Activated CD8-positive, alpha-beta T cell treated with anti-CD3 and anti-CD28 coated beads, Interleukin-2, amount 10 ng/mL, durations not matched to agents 7 days and 5 days (primary cell): ENCODE data around the gene MPIG6B. TPM values are rescaled to one million over a fixed set of nuclear protein-coding genes. Genes with fewer than 3 reads are reported as not detected.
A peak's percentile ranks its signal among the peaks of the same experiment; 100 is the strongest.

ENCODE experiments used
- ATAC-seq: fragments of 150-1000 bp; cut with Tn5 transposase; one replicate; pipeline ENCODE4 v1.10.0; 2021; ENCODE audit warnings: moderate library complexity
- CTCF ChIA-PET: fragments of 350-600 bp; sonication (Branson Sonifier 250); formaldehyde crosslinking; loops from one replicate; lab custom pipeline; 2021; ENCODE audit warnings: antibody characterized with exemption; lab: Charles Lee
- POLR2A ChIA-PET: fragments of 350-600 bp; sonication (Branson Sonifier 250); formaldehyde crosslinking; loops from one replicate; lab custom pipeline; 2021; ENCODE audit warnings: antibody characterized with exemption; lab: Charles Lee
- DNase-seq: peaks from one replicate; pipeline ENCODE4 v3.0.0-alpha.2; 2020
- H3K27ac Mint-ChIP-seq: one replicate; pipeline ENCODE4 v1.8.0; 2021; ENCODE audit warnings: mild to moderate bottlenecking, mixed read lengths
- H3K27me3 Mint-ChIP-seq: one replicate; pipeline ENCODE4 v1.8.0; 2021; ENCODE audit warnings: low read depth, mixed read lengths
- H3K36me3 Mint-ChIP-seq: one replicate; pipeline ENCODE4 v1.8.0; 2021; ENCODE audit warnings: low read depth, mixed read lengths
- H3K4me1 Mint-ChIP-seq: one replicate; pipeline ENCODE4 v1.8.0; 2021; ENCODE audit warnings: low read depth, mixed read lengths
- H3K4me3 Mint-ChIP-seq: one replicate; pipeline ENCODE4 v1.8.0; 2021; ENCODE audit warnings: mild to moderate bottlenecking, mixed read lengths
- H3K9me3 Mint-ChIP-seq: one replicate; pipeline ENCODE4 v1.8.0; 2022; ENCODE audit warnings: mixed read lengths; ENCODE audit not compliant: insufficient read depth
- total RNA-seq, 2 experiments: library from RNA; stranded (reverse); gene quantifications; one replicate each; pipeline ENCODE4 v1.2.3, GENCODE V29; 2021

MPIG6B gene
- total RNA-seq, 2 experiments from 2014 or later: 0.71 to 0.91 TPM

DNA sequence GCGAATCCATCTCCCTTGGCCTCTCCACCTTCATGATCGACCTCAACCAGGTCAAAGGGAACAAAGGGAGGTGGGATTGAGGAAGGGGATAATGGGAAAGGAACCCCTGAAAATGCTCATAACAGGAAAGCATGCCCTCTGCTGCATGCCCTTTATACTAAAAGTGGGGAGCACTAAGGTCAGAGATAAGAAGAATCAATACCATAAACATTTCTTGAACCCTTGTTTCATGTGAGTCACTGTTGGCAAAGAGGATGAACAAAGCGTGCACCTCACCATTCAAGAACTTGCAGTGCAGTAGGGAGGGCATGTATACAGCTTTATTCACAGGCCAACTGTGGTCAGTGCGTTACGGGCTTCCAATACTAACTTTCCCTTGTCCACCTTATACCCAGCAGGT lies 37.6 kb downstream of the MPIG6B start:
- Mint-ChIP-seq H3K27ac (peak overlapping the region; percentile 44), H3K4me3 (no peak overlapping the region), H3K4me1 (peaks cover 12% of the 10 kb centered on the region), H3K27me3 (no peaks in the 10 kb centered on the region), H3K36me3 (peaks cover 47% of the 10 kb centered on the region), H3K9me3 (no peaks in the 10 kb centered on the region)
- ATAC-seq (no peak), DNase-seq (no peak)
- ChIA-PET CTCF (interaction anchor here (1.4 to 4.6 kb wide), 2 partner anchors 9 to 70 kb away, joined by 4 to 25 read pairs; no protein-coding TSS in a partner anchor), POLR2A (interaction anchor here (0.5 kb wide), 1 partner anchor 22 kb away, joined by 4 read pairs; no protein-coding TSS in a partner anchor)

DNA sequence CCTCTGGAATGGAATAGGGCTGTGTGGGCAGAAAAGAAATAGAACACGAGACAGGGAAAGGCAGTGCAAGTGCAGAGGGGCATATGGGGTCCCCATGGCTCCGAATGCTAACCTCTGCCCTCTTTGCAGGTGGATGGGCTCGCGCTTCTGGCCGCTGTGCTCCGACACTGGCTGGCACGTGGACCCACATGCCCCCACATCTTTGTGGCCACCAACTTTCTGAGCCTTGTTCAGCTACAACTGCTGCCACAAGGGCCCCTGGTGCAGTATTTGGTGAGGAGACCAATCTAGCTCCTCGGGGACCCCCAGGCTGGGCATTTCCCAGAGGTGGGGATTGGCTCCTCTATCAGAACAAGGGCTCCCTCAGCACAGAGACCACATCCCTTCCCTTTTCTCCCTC lies 38.2 kb downstream of the MPIG6B start:
- ATAC-seq: no peak
- CTCF ChIA-PET: interaction anchor here (1.4 to 4.6 kb wide), 2 partner anchors 8 to 69 kb away, joined by 4 to 25 read pairs; no protein-coding TSS in a partner anchor

DNA sequence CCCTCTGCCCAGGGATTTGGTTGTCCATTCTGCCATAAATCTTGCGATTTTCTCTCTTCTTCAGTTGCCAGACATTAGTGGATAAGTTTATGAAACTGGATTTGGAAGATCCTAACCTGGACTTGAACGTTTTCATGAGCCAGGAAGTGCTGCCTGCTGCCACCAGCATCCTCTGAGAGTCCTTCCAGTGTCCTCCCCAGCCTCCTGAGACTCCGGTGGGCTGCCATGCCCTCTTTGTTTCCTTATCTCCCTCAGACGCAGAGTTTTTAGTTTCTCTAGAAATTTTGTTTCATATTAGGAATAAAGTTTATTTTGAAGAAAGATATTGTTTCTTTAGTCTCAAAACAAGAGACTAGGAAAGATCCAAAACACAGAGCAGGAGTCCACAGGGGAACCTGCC lies 39.2 kb downstream of the MPIG6B start, which contains the start of gene SAPCD1:
SAPCD1 (plus strand) TSS at position 301 of the 400 bp plus-strand sequence. CDS start 399 bp downstream, outside the sequence.
- Mint-ChIP-seq H3K27ac (peak within 1 kb of the TSS; percentile 61), H3K4me1 (peaks cover 12% of the 10 kb centered on the region), H3K36me3 (peaks cover 47% of the 10 kb centered on the region), H3K27me3 (no peaks in the 10 kb centered on the region), H3K9me3 (no peaks in the 10 kb centered on the region), H3K4me3 (no peak within 1 kb of the TSS)
- ChIA-PET POLR2A (no interaction called here), CTCF (no interaction called here)
- DNase-seq (no peak), ATAC-seq (no peak)

More for the DNA sequence above, 38.2 kb downstream of the MPIG6B start:
- Mint-ChIP-seq H3K27me3 (no peaks in the 10 kb centered on the region), H3K27ac (no peak overlapping the region), H3K4me3 (no peak overlapping the region), H3K9me3 (no peaks in the 10 kb centered on the region), H3K36me3 (peaks cover 47% of the 10 kb centered on the region), H3K4me1 (peaks cover 12% of the 10 kb centered on the region)
- POLR2A ChIA-PET: interaction anchor here (0.5 kb wide), 1 partner anchor 22 kb away, joined by 4 read pairs; no protein-coding TSS in a partner anchor
- no peak for DNase-seq

DNA sequence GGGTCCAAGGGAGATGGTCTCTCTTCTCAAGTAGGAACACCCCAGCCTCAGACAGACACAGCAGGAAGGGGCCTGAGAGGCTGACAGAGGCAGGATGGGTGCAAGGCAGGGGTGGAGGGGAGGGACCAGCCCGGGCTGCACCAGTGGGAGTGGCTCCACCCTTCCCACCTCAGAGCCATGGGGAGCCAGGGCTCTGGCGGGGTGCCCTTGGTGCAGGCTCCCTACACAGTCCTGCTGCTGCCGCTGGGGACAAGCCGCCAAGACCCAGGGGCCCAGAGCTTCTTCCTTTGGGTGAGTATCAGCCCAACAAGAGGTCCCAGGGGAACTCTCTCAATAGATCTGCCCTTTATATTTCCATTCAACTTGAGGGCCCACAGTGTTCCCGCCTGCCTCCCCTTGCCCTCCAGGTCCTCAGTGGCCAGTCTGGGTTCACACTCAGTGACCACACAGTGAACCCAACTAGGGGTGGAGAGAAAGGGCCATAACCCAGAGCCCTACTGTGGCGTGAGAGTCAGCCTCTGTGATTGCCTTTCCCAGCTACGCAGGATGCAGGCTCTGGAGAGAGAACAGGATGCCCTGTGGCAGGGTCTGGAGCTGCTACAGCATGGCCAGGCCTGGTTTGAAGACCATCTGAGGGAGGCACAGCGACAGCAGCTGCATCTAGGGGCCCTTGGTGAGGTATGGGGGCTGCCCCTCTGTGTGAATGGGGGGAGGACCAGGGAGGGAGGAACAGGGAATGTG lies 39.9 kb downstream of the MPIG6B start:
- Mint-ChIP-seq H3K4me1 (peaks cover 15% of the 10 kb centered on the region), H3K9me3 (no peaks in the 10 kb centered on the region), H3K4me3 (no peak overlapping the region), H3K27ac (peak overlapping the region; percentile 61), H3K27me3 (no peaks in the 10 kb centered on the region), H3K36me3 (peaks cover 47% of the 10 kb centered on the region)
- ChIA-PET CTCF (no interaction called here), POLR2A (no interaction called here)
- peak; percentile 44 for ATAC-seq
- DNase-seq: no peak

DNA sequence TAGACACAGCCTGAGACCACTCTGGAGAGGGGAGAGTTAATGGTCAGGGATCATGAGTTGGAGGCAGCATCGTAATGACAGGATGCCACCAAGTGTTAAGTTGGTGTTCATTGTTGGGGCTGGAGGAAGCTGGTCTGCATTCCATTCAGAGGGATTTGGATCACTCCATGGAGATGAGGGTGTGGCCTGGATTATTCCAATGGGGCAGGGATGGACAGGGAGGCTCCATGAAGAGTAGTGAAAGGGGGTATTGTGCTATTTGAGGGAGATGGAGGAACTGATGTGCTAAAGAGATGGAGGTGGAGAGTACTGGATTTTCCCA lies 40.4 kb downstream of the MPIG6B start:
- Mint-ChIP-seq H3K4me3 (no peak overlapping the region), H3K27ac (peak overlapping the region; percentile 61)
- POLR2A ChIA-PET: no interaction called here

DNA sequence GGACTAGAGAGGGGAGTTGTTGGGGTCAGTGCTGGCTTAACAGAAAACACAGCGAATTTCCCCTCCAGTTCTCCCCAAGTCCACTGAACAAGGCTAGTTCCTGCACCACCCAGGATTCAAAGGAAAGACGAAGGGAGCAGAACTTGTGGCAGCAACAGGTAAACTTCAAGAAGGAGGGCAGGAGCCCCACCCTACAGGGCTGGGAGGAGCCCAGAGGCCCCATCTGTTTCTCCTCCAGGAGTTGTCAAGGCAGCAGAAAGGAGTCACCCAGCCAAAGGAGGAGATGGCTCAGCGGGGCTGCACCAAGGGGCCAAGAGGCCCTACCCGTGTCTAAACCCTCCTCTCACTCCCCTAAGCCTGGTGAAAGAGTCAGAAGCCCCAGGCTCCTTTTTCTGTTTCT lies 41.0 kb downstream of the MPIG6B start:
- peaks cover 40% of the 10 kb centered on the region for H3K36me3 Mint-ChIP-seq
- CTCF ChIA-PET: no interaction called here
- no peaks in the 10 kb centered on the region for H3K9me3 Mint-ChIP-seq
- no peak for DNase-seq
- ATAC-seq: no peak
- peaks cover 26% of the 10 kb centered on the region for H3K4me1 Mint-ChIP-seq
- POLR2A ChIA-PET: interaction anchor here (0.6 to 1.2 kb wide), 2 partner anchors 9 to 80 kb away, joined by 3 to 4 read pairs; no protein-coding TSS in a partner anchor
- H3K27ac Mint-ChIP-seq: no peak overlapping the region
- no peaks in the 10 kb centered on the region for H3K27me3 Mint-ChIP-seq
- H3K4me3 Mint-ChIP-seq: no peak overlapping the region

More for the DNA sequence above, 40.4 kb downstream of the MPIG6B start:
- Mint-ChIP-seq H3K4me1 (peaks cover 20% of the 10 kb centered on the region), H3K9me3 (no peaks in the 10 kb centered on the region), H3K27me3 (no peaks in the 10 kb centered on the region), H3K36me3 (peaks cover 43% of the 10 kb centered on the region)
- DNase-seq (no peak), ATAC-seq (no peak)
- CTCF ChIA-PET: no interaction called here

DNA sequence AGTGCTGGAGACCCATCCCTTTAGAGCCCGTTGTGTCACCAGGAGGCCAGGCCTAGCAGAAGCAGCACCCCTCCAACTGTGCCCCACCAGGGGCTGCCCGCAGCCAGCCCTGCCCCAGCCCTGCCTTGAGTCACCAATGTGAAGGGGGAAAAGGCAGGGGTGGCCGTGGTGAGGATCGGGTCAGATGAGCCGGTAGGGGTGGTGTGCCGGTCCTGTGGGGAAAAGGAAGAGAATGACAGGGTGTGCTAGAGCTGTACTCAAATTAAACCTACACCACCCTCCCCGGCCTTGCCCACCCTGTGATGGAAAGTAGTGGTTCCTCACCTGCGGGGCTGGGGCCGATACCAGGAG lies 42.4 kb downstream of the MPIG6B start:
- POLR2A ChIA-PET: no interaction called here
- H3K9me3 Mint-ChIP-seq: no peaks in the 10 kb centered on the region
- no peaks in the 10 kb centered on the region for H3K27me3 Mint-ChIP-seq
- H3K36me3 Mint-ChIP-seq: peaks cover 35% of the 10 kb centered on the region
- DNase-seq (no peak), ATAC-seq (no peak)
- H3K4me1 Mint-ChIP-seq: peaks cover 36% of the 10 kb centered on the region
- no peak overlapping the region for H3K4me3 Mint-ChIP-seq
- CTCF ChIA-PET: interaction anchor here (8.3 kb wide), 1 partner anchor 27 kb away, joined by 118 read pairs; the partner anchor contains the start of genes CLIC1 and MSH5
- no peak overlapping the region for H3K27ac Mint-ChIP-seq

DNA sequence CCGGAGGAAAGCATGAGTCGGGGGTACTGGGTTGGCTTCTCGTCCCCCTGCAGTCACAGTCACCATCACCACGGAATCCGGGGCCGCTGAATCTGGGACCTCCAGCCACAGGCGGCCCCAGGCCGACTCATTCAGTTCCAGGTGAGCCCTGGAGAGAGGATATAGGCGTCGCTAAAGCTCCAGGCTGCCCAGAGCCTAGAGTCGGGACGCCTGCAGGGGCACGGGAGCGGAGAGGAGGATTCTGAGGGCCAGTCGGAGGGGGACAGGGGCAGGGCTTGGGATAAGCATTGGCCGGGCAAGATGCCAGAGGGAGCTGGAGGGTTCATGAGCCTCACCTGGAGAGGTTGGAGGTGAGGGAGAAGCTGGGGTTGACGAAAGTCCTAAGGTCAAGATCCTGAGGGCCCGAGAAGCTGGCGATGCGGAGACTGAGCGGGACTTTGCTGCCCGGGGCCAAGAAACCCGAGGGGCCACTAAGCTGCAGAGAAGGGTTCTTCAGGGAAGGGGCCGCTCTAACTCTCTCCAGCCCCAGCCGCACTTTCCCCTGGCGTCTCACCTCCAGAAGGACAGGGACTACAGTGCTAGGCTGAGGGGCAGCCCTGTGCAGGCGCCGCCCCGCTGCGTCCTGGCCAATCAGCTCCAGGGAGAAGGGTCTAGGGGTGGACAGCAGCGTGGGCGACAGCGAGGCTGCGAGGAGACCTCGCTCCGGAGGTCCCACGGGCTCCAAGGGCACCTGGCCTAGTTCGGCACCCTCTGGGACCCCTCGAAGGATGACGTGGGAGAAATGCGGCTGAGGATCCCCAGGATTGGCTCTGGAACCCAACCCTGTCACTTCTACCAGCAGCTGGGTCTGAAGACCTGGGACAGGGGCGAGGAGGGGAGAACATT lies 43.0 kb downstream of the MPIG6B start:
- H3K9me3 Mint-ChIP-seq: no peaks in the 10 kb centered on the region
- POLR2A ChIA-PET: interaction anchor here (1.0 kb wide), 1 partner anchor 30 kb away, joined by 3 read pairs; the partner anchor contains the start of gene CLIC1
- ATAC-seq: no peak

DNA sequence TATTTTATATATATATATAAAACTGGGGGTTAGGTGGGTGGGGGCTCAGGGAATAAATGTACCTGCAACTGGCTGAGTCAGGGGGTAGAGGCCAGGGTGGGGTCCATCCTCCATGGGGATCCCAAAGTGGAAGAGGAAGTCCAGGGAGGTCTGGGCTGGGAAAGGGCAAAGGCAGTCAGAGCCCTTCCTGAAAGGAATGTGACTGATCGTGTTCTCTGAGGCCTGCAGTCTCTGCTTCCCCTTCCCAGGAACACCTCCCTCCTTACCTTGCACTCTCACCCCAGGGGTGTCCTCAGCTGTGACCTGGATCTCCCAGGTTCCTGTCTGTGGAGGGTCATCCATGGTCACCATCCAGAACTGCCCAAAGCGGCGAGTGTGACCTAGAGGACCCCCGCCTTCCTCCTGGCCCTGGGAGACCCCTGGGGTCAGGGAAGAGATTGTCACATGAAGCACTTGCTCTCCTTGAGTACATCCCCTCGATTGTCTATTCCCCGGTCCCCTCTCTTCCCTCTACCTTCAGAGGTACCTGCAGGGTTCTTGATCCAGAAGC lies 44.0 kb downstream of the MPIG6B start:
- Mint-ChIP-seq H3K36me3 (peaks cover 29% of the 10 kb centered on the region), H3K4me1 (peaks cover 46% of the 10 kb centered on the region), H3K27me3 (no peaks in the 10 kb centered on the region), H3K4me3 (no peak overlapping the region), H3K27ac (no peak overlapping the region), H3K9me3 (no peaks in the 10 kb centered on the region)
- POLR2A ChIA-PET: interaction anchor here (1.0 kb wide), 1 partner anchor 31 kb away, joined by 3 read pairs; the partner anchor contains the start of gene CLIC1
- CTCF ChIA-PET: interaction anchor here (8.3 kb wide), 1 partner anchor 28 kb away, joined by 118 read pairs; the partner anchor contains the start of genes CLIC1 and MSH5
- DNase-seq (no peak), ATAC-seq (no peak)

More for the DNA sequence above, 43.0 kb downstream of the MPIG6B start:
- Mint-ChIP-seq H3K36me3 (peaks cover 30% of the 10 kb centered on the region), H3K4me1 (peaks cover 42% of the 10 kb centered on the region), H3K27ac (peak overlapping the region; percentile 20), H3K27me3 (no peaks in the 10 kb centered on the region), H3K4me3 (no peak overlapping the region)
- DNase-seq: no peak
- CTCF ChIA-PET: interaction anchor here (8.3 kb wide), 1 partner anchor 27 kb away, joined by 118 read pairs; the partner anchor contains the start of genes CLIC1 and MSH5

DNA sequence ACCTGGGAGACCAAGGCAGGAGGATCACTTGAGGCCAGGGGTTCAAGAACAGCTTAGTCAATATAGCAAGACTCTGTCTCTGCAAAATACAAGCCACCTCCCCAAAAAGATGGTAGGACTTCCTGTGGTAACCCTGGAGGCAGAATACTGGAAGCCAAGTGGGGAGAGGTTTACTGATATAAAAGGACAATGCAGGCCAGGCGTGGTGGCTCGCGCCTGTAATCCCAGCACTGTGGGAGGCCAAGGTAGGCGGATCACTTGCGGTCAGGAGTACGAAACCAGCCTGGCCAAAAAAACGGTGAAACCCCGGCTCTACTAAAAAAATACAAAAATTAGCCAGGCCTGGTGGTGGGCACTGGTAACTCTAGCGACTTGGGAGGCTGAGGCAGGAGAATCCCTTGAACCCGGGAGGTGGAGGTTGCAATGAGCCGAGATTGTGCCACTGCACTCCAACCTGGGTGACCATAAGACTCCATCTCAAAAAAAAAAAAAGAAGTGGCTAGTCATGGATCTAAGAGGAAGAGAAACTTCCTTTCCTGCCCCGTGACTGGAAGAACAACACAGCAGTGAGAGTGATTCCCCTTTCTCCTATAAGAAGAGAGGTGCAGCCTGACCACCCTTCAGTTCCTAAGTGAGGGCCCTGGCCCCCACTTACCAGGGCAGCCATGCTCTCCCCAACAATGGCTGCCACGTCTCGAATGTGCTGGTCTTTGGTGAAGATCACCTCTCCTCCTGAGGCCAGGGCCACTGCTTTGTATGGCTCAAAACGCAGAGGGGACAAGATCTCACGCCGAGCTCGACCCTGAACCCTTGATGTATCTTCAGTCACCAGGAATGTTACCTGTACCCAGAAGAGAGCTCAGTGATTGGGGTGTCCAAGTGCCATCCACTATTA lies 45.4 kb downstream of the MPIG6B start:
- ChIA-PET CTCF (interaction anchor here (1.0 to 8.3 kb wide), 21 partner anchors 9 to 227 kb away, joined by 3 to 118 read pairs (median 8); partner anchors contain the start of genes ABHD16A, CLIC1, DDAH2 and DDX39B), POLR2A (interaction anchor here (1.0 to 3.6 kb wide), 4 partner anchors 11 to 103 kb away, joined by 3 to 31 read pairs (median 3); partner anchors contain the start of gene MSH5)
- Mint-ChIP-seq H3K9me3 (no peaks in the 10 kb centered on the region), H3K4me1 (peaks cover 52% of the 10 kb centered on the region), H3K27me3 (no peaks in the 10 kb centered on the region), H3K4me3 (no peak overlapping the region), H3K27ac (no peak overlapping the region), H3K36me3 (peaks cover 20% of the 10 kb centered on the region)
- DNase-seq (no peak), ATAC-seq (no peak)
